Smooth muscle cell (in vitro differentiated cells): ENCODE results near the gene DZIP1L. TPM values are rescaled to one million over a fixed set of nuclear protein-coding genes. Genes with fewer than 3 reads are reported as not detected.

ENCODE experiments used
- DNase-seq: peaks from one replicate; lab custom pipeline; 2025; ENCODE audit not compliant: unreplicated experiment; lab: John Stamatoyannopoulos, UW
- H2AFZ ChIP-seq: fragments of 200-600 bp; sonication (generic); 2 replicates; pipeline ENCODE4 v1.6.0; 2016; ENCODE audit warnings: antibody characterized with exemption, low read depth, mild to moderate bottlenecking
- H3F3A ChIP-seq: fragments of 200-600 bp; sonication (generic); 2 replicates; pipeline ENCODE4 v1.6.0; 2017; ENCODE audit warnings: antibody characterized with exemption, low read depth
- H3K27ac ChIP-seq: fragments of 200-600 bp; sonication (generic); 2 replicates; pipeline ENCODE4 v1.5.1; 2016; ENCODE audit warnings: low read depth, mild to moderate bottlenecking
- H3K27me3 ChIP-seq: fragments of 200-600 bp; sonication (generic); 2 replicates; pipeline ENCODE4 v1.6.1; 2016; ENCODE audit warnings: low read depth, mild to moderate bottlenecking
- H3K36me3 ChIP-seq: fragments of 200-600 bp; sonication (generic); 2 replicates; pipeline ENCODE4 v1.5.1; 2016; ENCODE audit warnings: low read depth
- H3K4me1 ChIP-seq: fragments of 200-600 bp; sonication (generic); 2 replicates; pipeline ENCODE4 v1.5.1; 2016; ENCODE audit warnings: low read depth
- H3K4me2 ChIP-seq: fragments of 200-600 bp; sonication (generic); 2 replicates; pipeline ENCODE4 v1.6.0; 2016; ENCODE audit warnings: mild to moderate bottlenecking
- H3K4me3 ChIP-seq: fragments of 200-600 bp; sonication (generic); 2 replicates; pipeline ENCODE4 v1.5.1; 2016; ENCODE audit warnings: mild to moderate bottlenecking
- H3K79me2 ChIP-seq: fragments of 200-600 bp; sonication (generic); 2 replicates; pipeline ENCODE4 v1.6.0; 2016; ENCODE audit warnings: low read depth, mild to moderate bottlenecking
- H3K9ac ChIP-seq: fragments of 200-600 bp; sonication (generic); 2 replicates; pipeline ENCODE4 v1.6.0; 2016; ENCODE audit warnings: low read depth
- H3K9me3 ChIP-seq: fragments of 200-600 bp; sonication (generic); replicated peaks from 2 replicates; pipeline ENCODE4 v1.5.1; 2016; ENCODE audit warnings: low read depth
- H4K20me1 ChIP-seq: fragments of 200-600 bp; sonication (generic); 2 replicates; pipeline ENCODE4 v1.6.0; 2016; ENCODE audit warnings: low read depth
- WGBS: methylation state at CpG from one replicate; pipeline ENCODE4 v1.1.7; 2016; ENCODE audit warnings: low lambda C conversion rate; 5-methylcytosine and 5-hydroxymethylcytosine counted together
- polyA plus RNA-seq: library from polyadenylated mRNA; unstranded; fragments of >200 nt; fragmentation: Nextera tagmentation; extraction: Ambion mirVana; gene quantifications from 2 replicates; pipeline ENCODE4 v1.2.1, GENCODE V29; 2016
- total RNA-seq: library from RNA; depleted of rRNA; stranded (reverse); fragments of >200 nt; gene quantifications from 2 replicates; pipeline ENCODE4 v1.2.3, GENCODE V29; 2014
- TF ChIP-seq, protein P1 (sequence below): fragments of 200-600 bp; sonication (generic); IDR thresholded peaks from 2 replicates; pipeline ENCODE4 v1.5.1; 2017; ENCODE audit warnings: borderline replicate concordance, mild to moderate bottlenecking, antibody characterized with exemption; ENCODE audit not compliant: insufficient read depth, poor library complexity, severe bottlenecking

Gene DZIP1L
- total and polyA plus RNA-seq, 2 experiments from 2014 or later, result 7.8 to 29.9 TPM

DNA sequence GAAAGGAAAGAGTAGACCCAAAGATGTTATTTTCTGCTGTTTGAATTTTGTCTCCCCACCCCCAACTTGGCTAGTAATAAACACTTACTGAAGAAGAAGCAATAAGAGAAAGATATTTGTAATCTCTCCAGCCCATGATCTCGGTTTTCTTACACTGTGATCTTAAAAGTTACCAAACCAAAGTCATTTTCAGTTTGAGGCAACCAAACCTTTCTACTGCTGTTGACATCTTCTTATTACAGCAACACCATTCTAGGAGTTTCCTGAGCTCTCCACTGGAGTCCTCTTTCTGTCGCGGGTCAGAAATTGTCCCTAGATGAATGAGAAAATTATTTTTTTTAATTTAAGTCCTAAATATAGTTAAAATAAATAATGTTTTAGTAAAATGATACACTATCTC, 83.9 kb downstream of the DZIP1L start:
- TF ChIP-seq, protein P1, sequence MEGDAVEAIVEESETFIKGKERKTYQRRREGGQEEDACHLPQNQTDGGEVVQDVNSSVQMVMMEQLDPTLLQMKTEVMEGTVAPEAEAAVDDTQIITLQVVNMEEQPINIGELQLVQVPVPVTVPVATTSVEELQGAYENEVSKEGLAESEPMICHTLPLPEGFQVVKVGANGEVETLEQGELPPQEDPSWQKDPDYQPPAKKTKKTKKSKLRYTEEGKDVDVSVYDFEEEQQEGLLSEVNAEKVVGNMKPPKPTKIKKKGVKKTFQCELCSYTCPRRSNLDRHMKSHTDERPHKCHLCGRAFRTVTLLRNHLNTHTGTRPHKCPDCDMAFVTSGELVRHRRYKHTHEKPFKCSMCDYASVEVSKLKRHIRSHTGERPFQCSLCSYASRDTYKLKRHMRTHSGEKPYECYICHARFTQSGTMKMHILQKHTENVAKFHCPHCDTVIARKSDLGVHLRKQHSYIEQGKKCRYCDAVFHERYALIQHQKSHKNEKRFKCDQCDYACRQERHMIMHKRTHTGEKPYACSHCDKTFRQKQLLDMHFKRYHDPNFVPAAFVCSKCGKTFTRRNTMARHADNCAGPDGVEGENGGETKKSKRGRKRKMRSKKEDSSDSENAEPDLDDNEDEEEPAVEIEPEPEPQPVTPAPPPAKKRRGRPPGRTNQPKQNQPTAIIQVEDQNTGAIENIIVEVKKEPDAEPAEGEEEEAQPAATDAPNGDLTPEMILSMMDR, result no peak
- Histone ChIP-seq H3K36me3 (no peaks in the 10 kb centered on the region), H3K4me1 (no peaks in the 10 kb centered on the region), H2AFZ (no peak overlapping the region), H3K9me3 (no peaks in the 10 kb centered on the region), H3K27ac (no peak overlapping the region), H3K4me3 (no peak overlapping the region), H3F3A (no peaks in the 10 kb centered on the region), H3K4me2 (no peak overlapping the region), H3K79me2 (no peaks in the 10 kb centered on the region), H4K20me1 (no peaks in the 10 kb centered on the region), H3K27me3 (no peaks in the 10 kb centered on the region), H3K9ac (no peak overlapping the region)
- no peak for DNase-seq
- 99% methylated on average over 3 of the region's 3 CpGs for WGBS

DNA sequence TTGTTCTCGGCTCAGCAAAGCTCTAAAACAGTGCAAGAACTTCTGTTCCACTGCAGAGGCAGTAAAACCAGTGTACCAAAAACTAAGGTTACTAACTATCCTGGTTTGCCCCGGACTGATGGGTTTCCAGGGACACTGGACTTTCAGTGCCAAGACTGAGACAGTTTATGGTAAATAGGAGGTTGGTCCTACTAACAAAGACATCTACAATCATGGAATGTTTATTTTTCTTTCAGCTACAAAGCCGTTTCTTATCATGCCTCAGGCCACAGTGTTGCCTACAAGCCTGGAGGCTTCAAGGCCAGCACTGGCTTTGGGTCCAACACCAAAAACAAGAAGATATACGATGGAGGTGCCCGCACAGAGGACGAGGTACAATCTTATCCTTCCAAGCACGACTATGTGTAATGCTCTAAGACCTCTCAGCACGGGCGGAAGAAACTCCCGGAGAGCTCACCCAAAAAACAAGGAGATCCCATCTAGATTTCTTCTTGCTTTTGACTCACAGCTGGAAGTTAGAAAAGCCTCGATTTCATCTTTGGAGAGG, 84.6 kb downstream of the DZIP1L start:
- Histone ChIP-seq H3F3A (no peaks in the 10 kb centered on the region), H3K27ac (no peak overlapping the region), H4K20me1 (no peaks in the 10 kb centered on the region), H3K79me2 (no peaks in the 10 kb centered on the region), H3K36me3 (no peaks in the 10 kb centered on the region), H3K4me2 (no peak overlapping the region), H3K27me3 (no peaks in the 10 kb centered on the region), H3K4me1 (no peaks in the 10 kb centered on the region), H3K9ac (no peak overlapping the region), H3K4me3 (no peak overlapping the region), H2AFZ (no peak overlapping the region), H3K9me3 (no peaks in the 10 kb centered on the region)
- TF ChIP-seq, protein P1, result no peak
- WGBS, result 88% methylated on average over 11 of the region's 11 CpGs
- DNase-seq, result no peak

DNA sequence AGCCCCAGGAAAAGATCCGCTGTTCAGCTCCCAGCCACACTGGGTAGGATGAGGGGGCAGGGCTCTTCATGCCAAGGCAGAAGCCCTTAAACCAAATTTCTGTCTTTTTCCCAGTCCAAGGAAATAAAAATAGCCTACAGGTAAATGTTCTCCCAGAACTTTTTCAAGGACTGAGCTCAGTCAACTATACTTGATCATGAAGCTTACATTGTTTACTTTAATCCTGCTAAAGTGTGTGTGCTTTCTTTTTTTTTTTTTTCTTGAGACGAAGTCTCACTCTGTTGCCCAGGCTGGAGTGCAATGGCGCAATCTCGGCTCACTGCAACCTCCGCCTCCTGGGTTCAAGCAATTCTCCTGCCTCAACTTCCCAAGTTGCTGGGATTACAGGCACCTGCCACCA, 87.6 kb downstream of the DZIP1L start:
- no peak overlapping the region for H3K4me3 ChIP-seq
- no peak overlapping the region for H3K4me2 ChIP-seq
- no peaks in the 10 kb centered on the region for H3K36me3 ChIP-seq
- 96% methylated on average over 5 of the region's 5 CpGs for WGBS
- no peak overlapping the region for H2AFZ ChIP-seq
- TF ChIP-seq, protein P1, result no peak
- no peaks in the 10 kb centered on the region for H3K9me3 ChIP-seq
- no peaks in the 10 kb centered on the region for H4K20me1 ChIP-seq
- H3K27ac ChIP-seq, result no peak overlapping the region
- H3K79me2 ChIP-seq, result no peaks in the 10 kb centered on the region
- no peak for DNase-seq
- H3F3A ChIP-seq, result no peaks in the 10 kb centered on the region
- H3K27me3 ChIP-seq, result no peaks in the 10 kb centered on the region
- no peaks in the 10 kb centered on the region for H3K4me1 ChIP-seq
- no peak overlapping the region for H3K9ac ChIP-seq

DNA sequence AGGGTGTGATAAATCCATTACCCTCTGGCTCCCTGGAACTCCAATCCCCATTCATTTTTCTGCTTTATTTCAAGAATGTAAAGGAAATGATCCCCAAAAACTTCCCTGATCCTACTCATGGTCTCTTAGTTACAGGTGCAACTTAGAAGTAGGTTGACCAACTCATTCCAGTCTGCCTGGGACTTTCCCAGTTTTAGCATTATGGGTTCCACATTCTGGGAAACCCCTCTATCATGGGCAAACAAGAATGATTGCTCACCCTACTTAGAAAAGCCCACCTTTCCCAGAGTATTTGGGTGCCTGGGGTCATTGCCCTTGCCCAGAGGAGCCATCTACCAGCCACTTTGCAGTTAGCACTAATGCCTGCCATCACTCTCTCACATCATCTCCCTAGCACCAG, 89.9 kb downstream of the DZIP1L start:
- Histone ChIP-seq H3K9ac (no peak overlapping the region), H3K4me1 (no peaks in the 10 kb centered on the region), H3K36me3 (no peaks in the 10 kb centered on the region), H4K20me1 (no peaks in the 10 kb centered on the region), H3K4me2 (no peak overlapping the region), H3K27ac (no peak overlapping the region), H3K4me3 (no peak overlapping the region), H3K79me2 (no peaks in the 10 kb centered on the region), H3K27me3 (no peaks in the 10 kb centered on the region), H2AFZ (no peak overlapping the region), H3F3A (no peaks in the 10 kb centered on the region), H3K9me3 (no peaks in the 10 kb centered on the region)
- DNase-seq, result no peak
- TF ChIP-seq, protein P1, result no peak
